Astrocyte of the cerebellum (primary cell): ENCODE data around the gene SEMA4D.

Experiments
- DNase-seq: peaks from one replicate; pipeline ENCODE4 v3.0.0-alpha.2; 2011; ENCODE audit warnings: low read depth
- H3K4me3 ChIP-seq: 2 replicates; pipeline ENCODE4 v1.5.1; 2011; ENCODE audit warnings: mild to moderate bottlenecking, low read depth, low read length, moderate library complexity
- in situ Hi-C: cut with HindIII; loops from 2 replicates; pipeline ENCODE4 v1.10.0; 2017; ENCODE audit warnings: low sequenced_read_pairs
- TF ChIP-seq, protein P1 (sequence below): IDR thresholded peaks from 2 replicates; pipeline ENCODE4 v1.5.1; 2012; ENCODE audit warnings: low read length, low read depth, moderate library complexity, mild to moderate bottlenecking; ENCODE audit errors: missing control alignments

SEMA4D gene

DNA sequence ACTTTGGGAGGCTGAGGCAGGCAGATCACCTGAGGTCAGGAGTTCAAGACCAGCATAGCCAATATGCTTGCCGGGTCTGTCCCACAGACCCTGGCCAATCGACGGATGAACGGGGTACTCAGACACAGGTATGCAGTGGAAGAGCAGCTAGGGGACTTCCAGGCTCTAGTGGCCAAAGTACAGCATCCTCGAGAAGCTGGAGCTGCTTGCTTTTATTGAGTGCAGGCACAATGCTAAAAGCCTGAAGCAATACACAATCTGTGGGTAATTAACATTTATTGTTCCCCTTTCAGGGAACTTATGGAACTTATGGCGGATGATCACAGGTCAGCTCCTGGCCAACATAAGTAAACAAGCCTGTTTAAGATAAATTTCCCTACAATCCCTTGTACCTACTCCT is 32.8 kb upstream of the SEMA4D start:
- in situ Hi-C loops, result no loop called here
- no peak for DNase-seq
- TF ChIP-seq, protein P1, sequence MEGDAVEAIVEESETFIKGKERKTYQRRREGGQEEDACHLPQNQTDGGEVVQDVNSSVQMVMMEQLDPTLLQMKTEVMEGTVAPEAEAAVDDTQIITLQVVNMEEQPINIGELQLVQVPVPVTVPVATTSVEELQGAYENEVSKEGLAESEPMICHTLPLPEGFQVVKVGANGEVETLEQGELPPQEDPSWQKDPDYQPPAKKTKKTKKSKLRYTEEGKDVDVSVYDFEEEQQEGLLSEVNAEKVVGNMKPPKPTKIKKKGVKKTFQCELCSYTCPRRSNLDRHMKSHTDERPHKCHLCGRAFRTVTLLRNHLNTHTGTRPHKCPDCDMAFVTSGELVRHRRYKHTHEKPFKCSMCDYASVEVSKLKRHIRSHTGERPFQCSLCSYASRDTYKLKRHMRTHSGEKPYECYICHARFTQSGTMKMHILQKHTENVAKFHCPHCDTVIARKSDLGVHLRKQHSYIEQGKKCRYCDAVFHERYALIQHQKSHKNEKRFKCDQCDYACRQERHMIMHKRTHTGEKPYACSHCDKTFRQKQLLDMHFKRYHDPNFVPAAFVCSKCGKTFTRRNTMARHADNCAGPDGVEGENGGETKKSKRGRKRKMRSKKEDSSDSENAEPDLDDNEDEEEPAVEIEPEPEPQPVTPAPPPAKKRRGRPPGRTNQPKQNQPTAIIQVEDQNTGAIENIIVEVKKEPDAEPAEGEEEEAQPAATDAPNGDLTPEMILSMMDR, result no peak
- H3K4me3 ChIP-seq, result no peak overlapping the region

DNA sequence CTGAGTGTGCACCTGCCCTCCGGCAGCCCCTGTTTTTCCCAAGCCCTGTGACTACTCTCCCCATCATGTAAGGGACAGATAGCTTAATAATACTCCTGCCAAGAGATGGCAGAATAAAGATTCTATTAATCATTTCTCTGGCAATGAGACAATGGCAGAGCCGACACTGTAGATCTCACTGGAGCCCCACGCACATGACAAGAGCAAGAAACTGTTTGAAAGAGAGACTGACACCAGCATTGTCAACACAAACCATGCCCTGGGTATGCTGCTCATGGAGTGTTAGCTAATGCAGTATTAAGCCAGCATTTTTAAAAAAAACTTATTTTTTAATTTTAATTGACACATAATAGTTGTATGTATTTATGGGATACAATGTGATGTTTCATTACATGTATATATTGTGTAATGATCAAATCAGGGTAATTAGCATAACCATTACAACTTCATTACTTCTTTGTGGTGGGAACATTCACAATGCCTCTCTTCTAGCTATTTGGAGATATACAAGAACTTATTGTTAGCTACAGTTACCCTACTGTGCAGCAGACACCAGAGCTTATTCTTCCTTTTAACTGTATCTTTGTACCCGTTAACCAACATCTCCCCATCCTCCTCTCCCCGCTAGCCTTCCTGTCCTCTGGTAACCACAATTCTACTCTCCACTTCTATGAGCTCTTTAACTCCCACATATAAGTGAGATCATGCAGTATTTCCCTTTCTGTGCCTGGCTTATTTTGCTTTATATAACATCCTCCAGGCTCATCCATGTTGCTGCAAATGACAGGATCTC is 31.5 kb upstream of the SEMA4D start:
- H3K4me3 ChIP-seq, result no peak overlapping the region
- DNase-seq, result no peak
- in situ Hi-C loops, result no loop called here
- TF ChIP-seq, protein P1, result no peak

DNA sequence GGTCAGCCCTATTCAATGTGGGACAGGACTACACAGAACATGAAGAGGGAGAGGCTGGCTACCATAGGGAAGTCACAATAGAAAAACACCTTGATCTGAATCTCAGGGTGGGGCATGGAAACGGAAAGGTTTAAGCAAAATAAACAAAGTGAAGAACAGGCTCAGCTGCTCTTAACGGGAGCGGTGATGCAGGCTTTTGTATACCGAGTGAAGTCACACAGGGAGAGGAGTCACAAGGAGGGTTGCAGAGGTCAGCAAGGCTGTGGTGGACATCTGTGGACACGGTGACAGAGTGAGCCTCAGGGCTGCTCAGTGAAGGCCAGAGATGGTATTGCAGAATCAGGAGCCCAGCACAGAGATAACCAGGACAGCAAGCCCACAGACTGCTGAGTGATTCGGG is 30.6 kb upstream of the SEMA4D start:
- in situ Hi-C loops, result no loop called here
- no peak overlapping the region for H3K4me3 ChIP-seq
- TF ChIP-seq, protein P1, result no peak
- no peak for DNase-seq

DNA sequence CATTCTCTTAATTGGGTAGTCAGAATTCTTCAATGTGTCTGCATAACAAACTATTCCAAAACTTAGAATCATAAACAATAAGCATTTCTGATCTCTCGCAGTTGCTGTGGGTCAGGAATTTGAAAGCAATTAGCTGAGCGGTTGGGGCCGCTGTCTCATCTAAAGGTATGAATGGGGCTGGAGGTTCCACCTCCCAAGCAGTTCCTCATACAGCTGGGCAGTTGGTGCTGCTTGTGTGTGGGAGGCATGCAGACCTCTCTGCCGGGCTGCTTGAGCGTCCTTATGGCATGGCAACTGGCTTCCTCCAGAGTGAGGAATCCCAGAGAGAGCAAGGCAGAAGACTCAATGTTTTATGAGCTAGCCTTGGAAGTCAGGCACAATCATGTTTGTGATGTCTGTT is 30.2 kb upstream of the SEMA4D start:
- H3K4me3 ChIP-seq, result no peak overlapping the region
- in situ Hi-C loops, result no loop called here
- no peak for DNase-seq
- TF ChIP-seq, protein P1, result no peak

DNA sequence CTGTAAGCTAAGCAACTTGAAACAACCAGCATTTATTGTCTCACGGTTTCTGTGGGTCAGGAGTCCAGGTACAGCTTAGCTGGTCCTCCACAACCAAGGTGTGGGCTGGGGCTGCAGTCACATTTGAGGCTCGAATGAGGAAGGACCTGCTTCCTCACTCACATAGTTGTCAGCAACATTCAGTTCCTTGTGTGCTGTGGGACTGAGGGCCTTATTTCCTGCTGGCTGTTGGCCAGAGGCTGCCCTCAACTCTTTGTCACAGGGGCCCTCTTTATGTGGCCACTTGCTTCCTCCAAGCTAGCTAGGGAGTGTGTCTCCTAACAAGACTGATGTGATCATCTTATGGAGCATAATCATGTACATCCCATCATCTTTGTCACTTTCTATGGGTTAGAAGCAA is 29.2 kb upstream of the SEMA4D start:
- in situ Hi-C loops, result no loop called here
- no peak for DNase-seq
- no peak overlapping the region for H3K4me3 ChIP-seq
- TF ChIP-seq, protein P1, result no peak

DNA sequence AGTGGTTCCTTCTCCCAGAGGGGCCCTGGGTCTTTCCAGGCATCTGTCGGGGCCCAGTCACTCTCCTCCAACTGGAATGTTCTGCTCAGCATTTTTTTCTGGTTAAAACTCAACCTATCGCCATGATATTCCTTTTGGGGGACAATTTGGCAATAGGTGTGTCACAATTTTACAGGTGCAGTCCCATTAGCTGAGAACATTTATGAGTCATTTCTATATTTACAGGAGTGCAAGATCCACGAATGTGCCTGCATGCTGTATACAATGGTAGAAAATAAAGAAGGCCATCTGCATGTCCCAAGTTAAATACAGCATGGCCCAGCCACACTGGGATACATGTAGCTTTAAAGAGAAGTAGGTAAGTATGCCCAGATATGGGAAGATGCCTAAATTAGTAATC is 28.8 kb upstream of the SEMA4D start:
- no peak overlapping the region for H3K4me3 ChIP-seq
- in situ Hi-C loops, result no loop called here
- DNase-seq, result no peak
- TF ChIP-seq, protein P1, result no peak
